HEK293T (cell line): ENCODE measurements around the gene TBL1X.

Experiments
- BHLHE40 ChIP-seq: fragments of 450-650 bp; IDR thresholded peaks from 2 replicates; pipeline ENCODE4 v1.6.1; 2016; ENCODE audit warnings: mild to moderate bottlenecking, moderate library complexity, borderline replicate concordance
- ELF4 ChIP-seq: fragments of 450-650 bp; IDR thresholded peaks from 2 replicates; pipeline ENCODE4 v1.6.1; 2017; ENCODE audit warnings: antibody characterized with exemption
- FOXA1 ChIP-seq: fragments of 450-650 bp; IDR thresholded peaks from 2 replicates; pipeline ENCODE4 v1.6.1; 2016; ENCODE audit warnings: mild to moderate bottlenecking
- FOXK2 ChIP-seq: fragments of 450-650 bp; IDR thresholded peaks from 2 replicates; pipeline ENCODE4 v1.6.1; 2016; ENCODE audit warnings: mild to moderate bottlenecking
- L3MBTL2 ChIP-seq: fragments of 450-650 bp; conservative IDR thresholded peaks from 2 replicates; pipeline ENCODE4 v1.6.1; 2016; ENCODE audit warnings: mild to moderate bottlenecking
- SP1 ChIP-seq: fragments of 450-650 bp; IDR thresholded peaks from 2 replicates; pipeline ENCODE4 v1.6.1; 2017
- TARDBP ChIP-seq: fragments of 450-650 bp; IDR thresholded peaks from 2 replicates; pipeline ENCODE4 v1.6.1; 2016
- TF ChIP-seq, protein P1 (sequence below): fragments of 450-650 bp; IDR thresholded peaks from 2 replicates; pipeline ENCODE4 v1.6.1; 2016

DNA sequence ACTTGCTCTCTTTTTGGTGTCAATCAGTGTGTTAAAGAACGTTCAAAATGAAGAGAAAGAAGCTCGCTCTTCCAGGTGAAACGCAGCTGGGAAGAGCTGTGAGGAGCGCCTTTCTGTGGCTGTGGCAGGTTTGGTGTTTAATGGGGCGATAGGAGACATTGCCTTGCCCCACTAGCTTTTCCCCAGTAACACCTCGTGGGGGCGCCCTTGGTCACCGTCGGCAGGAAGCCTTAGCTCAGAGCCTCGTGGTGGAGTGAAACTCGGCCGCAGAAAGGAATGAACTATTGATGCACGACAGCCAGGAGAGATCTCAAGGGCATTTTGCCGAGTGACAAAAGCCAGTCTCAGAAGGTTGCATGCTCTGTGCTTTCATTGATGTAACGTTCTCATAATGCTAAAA is 235.7 kb downstream of the TBL1X start:
- no peak for TF ChIP-seq BHLHE40
- no peak for TF ChIP-seq L3MBTL2
- TF ChIP-seq ELF4 = no peak
- no peak for TF ChIP-seq TARDBP
- no peak for TF ChIP-seq FOXA1
- TF ChIP-seq FOXK2 = no peak
- TF ChIP-seq SP1 = no peak
- TF ChIP-seq, protein P1, sequence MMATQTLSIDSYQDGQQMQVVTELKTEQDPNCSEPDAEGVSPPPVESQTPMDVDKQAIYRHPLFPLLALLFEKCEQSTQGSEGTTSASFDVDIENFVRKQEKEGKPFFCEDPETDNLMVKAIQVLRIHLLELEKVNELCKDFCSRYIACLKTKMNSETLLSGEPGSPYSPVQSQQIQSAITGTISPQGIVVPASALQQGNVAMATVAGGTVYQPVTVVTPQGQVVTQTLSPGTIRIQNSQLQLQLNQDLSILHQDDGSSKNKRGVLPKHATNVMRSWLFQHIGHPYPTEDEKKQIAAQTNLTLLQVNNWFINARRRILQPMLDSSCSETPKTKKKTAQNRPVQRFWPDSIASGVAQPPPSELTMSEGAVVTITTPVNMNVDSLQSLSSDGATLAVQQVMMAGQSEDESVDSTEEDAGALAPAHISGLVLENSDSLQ = no peak
